ENCODE data around the gene ITPRIP. TPM values are rescaled to one million over a fixed set of nuclear protein-coding genes. Genes with fewer than 3 reads are reported as not detected.

The ITPRIP gene
- total RNA-seq, 1 donor from 2014 or later = 35.4 TPM

- DNase-seq = no peak
- H3K9me3 ChIP-seq (replicated peaks) = no peaks in the 10 kb centered on the region
- peaks cover 100% of the 10 kb centered on the region for H3K4me1 ChIP-seq
- no peak for TF ChIP-seq CTCF (IDR thresholded peaks at IDR 0.05; ENCODE audit: borderline replicate concordance)
- no peaks in the 10 kb centered on the region for H3K27me3 ChIP-seq (ENCODE audit: low read depth)
- H3K27ac ChIP-seq (replicated peaks) = peak overlapping the region; percentile 99
- peak overlapping the region; percentile 51 for H3K4me3 ChIP-seq
- no peaks in the 10 kb centered on the region for H3K36me3 ChIP-seq
- intact Hi-C loops (cut with micrococcal nuclease) = no loop called here
Measured at GRCh38 chr10:104331208-104331838, 6.9 kb downstream of the ITPRIP start.

GRCh38 chr10:104330168-104331110 is 7.8 kb downstream of the ITPRIP start:
- H3K27me3 ChIP-seq (ENCODE audit: low read depth) = no peaks in the 10 kb centered on the region
- H3K4me3 ChIP-seq = peak overlapping the region; percentile 51
- H3K4me1 ChIP-seq = peaks cover 100% of the 10 kb centered on the region
- H3K27ac ChIP-seq (replicated peaks) = peak overlapping the region; percentile 99
- intact Hi-C loops (cut with micrococcal nuclease) = no loop called here
- TF ChIP-seq CTCF (IDR thresholded peaks at IDR 0.05; ENCODE audit: borderline replicate concordance) = no peak
- no peak for DNase-seq
- no peaks in the 10 kb centered on the region for H3K36me3 ChIP-seq
- no peaks in the 10 kb centered on the region for H3K9me3 ChIP-seq (replicated peaks)

GRCh38 chr10:104329735-104330134 is 8.5 kb downstream of the ITPRIP start:
- Histone ChIP-seq H3K27me3 (ENCODE audit: low read depth) (no peaks in the 10 kb centered on the region), H3K27ac (replicated peaks) (peak overlapping the region; percentile 99), H3K9me3 (replicated peaks) (no peaks in the 10 kb centered on the region), H3K4me3 (peak overlapping the region; percentile 51), H3K4me1 (peaks cover 100% of the 10 kb centered on the region), H3K36me3 (no peaks in the 10 kb centered on the region)
- no peak for DNase-seq
- TF ChIP-seq CTCF (IDR thresholded peaks at IDR 0.05; ENCODE audit: borderline replicate concordance) = no peak
- intact Hi-C loops (cut with micrococcal nuclease) = no loop called here

GRCh38 chr10:104328896-104329710 is 9.2 kb downstream of the ITPRIP start:
- Histone ChIP-seq H3K27ac (replicated peaks) (peak overlapping the region; percentile 99), H3K9me3 (replicated peaks) (no peaks in the 10 kb centered on the region), H3K27me3 (ENCODE audit: low read depth) (no peaks in the 10 kb centered on the region), H3K4me1 (peaks cover 100% of the 10 kb centered on the region), H3K36me3 (no peaks in the 10 kb centered on the region), H3K4me3 (peak overlapping the region; percentile 51)
- TF ChIP-seq CTCF (IDR thresholded peaks at IDR 0.05; ENCODE audit: borderline replicate concordance) = no peak
- intact Hi-C loops (cut with micrococcal nuclease) = no loop called here
- no peak for DNase-seq

GRCh38 chr10:104328646-104328895 is 9.7 kb downstream of the ITPRIP start:
- DNase-seq = no peak
- no peaks in the 10 kb centered on the region for H3K9me3 ChIP-seq (replicated peaks)
- no peaks in the 10 kb centered on the region for H3K36me3 ChIP-seq
- peaks cover 100% of the 10 kb centered on the region for H3K4me1 ChIP-seq
- TF ChIP-seq CTCF (IDR thresholded peaks at IDR 0.05; ENCODE audit: borderline replicate concordance) = no peak
- peak overlapping the region; percentile 51 for H3K4me3 ChIP-seq
- no peaks in the 10 kb centered on the region for H3K27me3 ChIP-seq (ENCODE audit: low read depth)
- peak overlapping the region; percentile 99 for H3K27ac ChIP-seq (replicated peaks)
- intact Hi-C loops (cut with micrococcal nuclease) = no loop called here

All from left ventricle myocardium inferior (tissue), 1 donor.